HFFc6 (cell line): ENCODE measurements around the gene AP1S2. TPM values are rescaled to one million over a fixed set of nuclear protein-coding genes. Genes with fewer than 3 reads are reported as not detected.
"Not testable (repeated sequence)": the region's sequence is repeated elsewhere in the genome, so short reads cannot be mapped to it uniquely, and the experiment has no call there.

Experiments used
- DNase-seq: peaks from one replicate; pipeline ENCODE4 v3.0.0-alpha.2; 2018
- H3K27ac Mint-ChIP-seq: 2 replicates; pipeline ENCODE4 v1.8.0; 2020; ENCODE audit warnings: mild to moderate bottlenecking, mixed read lengths
- H3K27me3 Mint-ChIP-seq: 2 replicates; pipeline ENCODE4 v1.8.0; 2021; ENCODE audit warnings: mild to moderate bottlenecking, moderate library complexity, mixed read lengths; ENCODE audit not compliant: insufficient read depth
- H3K36me3 Mint-ChIP-seq: 2 replicates; pipeline ENCODE4 v1.8.0; 2021; ENCODE audit warnings: low read depth, mixed read lengths
- H3K4me1 Mint-ChIP-seq: 2 replicates; pipeline ENCODE4 v1.8.0; 2020; ENCODE audit warnings: low read depth, mixed read lengths
- H3K4me3 Mint-ChIP-seq: 2 replicates; pipeline ENCODE4 v1.8.0; 2020; ENCODE audit warnings: mild to moderate bottlenecking, moderate library complexity, mixed read lengths
- H3K9me3 Mint-ChIP-seq: 2 replicates; pipeline ENCODE4 v1.8.0; 2020; ENCODE audit warnings: mild to moderate bottlenecking, mixed read lengths
- CTCF ChIP-seq: fragments of 200-600 bp; sonication (generic); IDR thresholded peaks from 2 replicates; pipeline ENCODE4 v1.5.0; 2021; ENCODE audit warnings: antibody characterized with exemption, mild to moderate bottlenecking
- total RNA-seq, 6 experiments: library from RNA; stranded (reverse); fragmentation: NEBNext Ultra II Directional; extraction: Animal tissue kit (Norgen Biotek cat#: 25700); gene quantifications; 2 replicates in 1 of 6; 3 replicates in 5 of 6; pipeline ENCODE4 v1.2.3, GENCODE V29; 2021

AP1S2 gene
- total RNA-seq, 6 experiments from 2014 or later = 18.5 to 23.0 (median 20.7) TPM

- H3K4me3 Mint-ChIP-seq = no peak overlapping the region
- H3K4me1 Mint-ChIP-seq = peaks cover 5% of the 10 kb centered on the region
- no peaks in the 10 kb centered on the region for H3K36me3 Mint-ChIP-seq
- peaks cover 8% of the 10 kb centered on the region for H3K27me3 Mint-ChIP-seq
- H3K27ac Mint-ChIP-seq = no peak overlapping the region
- no peaks in the 10 kb centered on the region for H3K9me3 Mint-ChIP-seq
- no peak for DNase-seq
- TF ChIP-seq CTCF = no peak
Measured at GRCh38 chrX:15888062-15888461, 33.4 kb upstream of the AP1S2 start.

GRCh38 chrX:15883540-15883863 lies 28.9 kb upstream of the AP1S2 start:
- H3K4me3 Mint-ChIP-seq = no peak overlapping the region
- no peaks in the 10 kb centered on the region for H3K9me3 Mint-ChIP-seq
- H3K4me1 Mint-ChIP-seq = peaks cover 10% of the 10 kb centered on the region
- H3K36me3 Mint-ChIP-seq = no peaks in the 10 kb centered on the region
- H3K27me3 Mint-ChIP-seq = no peaks in the 10 kb centered on the region
- DNase-seq = no peak
- no peak for TF ChIP-seq CTCF
- no peak overlapping the region for H3K27ac Mint-ChIP-seq

GRCh38 chrX:15882704-15883539 lies 28.3 kb upstream of the AP1S2 start:
- Mint-ChIP-seq H3K9me3 (no peaks in the 10 kb centered on the region), H3K4me1 (peaks cover 10% of the 10 kb centered on the region), H3K27me3 (no peaks in the 10 kb centered on the region), H3K27ac (peak overlapping the region; percentile 48; the same call in 1 of the 2 replicates), H3K4me3 (no peak overlapping the region), H3K36me3 (no peaks in the 10 kb centered on the region)
- no peak for TF ChIP-seq CTCF
- DNase-seq = peak; percentile 10

- H3K4me3 Mint-ChIP-seq = no peak overlapping the region
- no peaks in the 10 kb centered on the region for H3K36me3 Mint-ChIP-seq
- TF ChIP-seq CTCF = no peak
- no peak for DNase-seq
- peaks cover 10% of the 10 kb centered on the region for H3K4me1 Mint-ChIP-seq
- H3K27ac Mint-ChIP-seq = no peak overlapping the region
- H3K9me3 Mint-ChIP-seq = no peaks in the 10 kb centered on the region
- no peaks in the 10 kb centered on the region; the same call in 1 of the 2 replicates for H3K27me3 Mint-ChIP-seq
Measured at GRCh38 chrX:15881381-15881897, 26.8 kb upstream of the AP1S2 start.

- not testable (repeated sequence) for H3K27ac Mint-ChIP-seq, H3K27me3 Mint-ChIP-seq, H3K4me1 Mint-ChIP-seq, H3K4me3 Mint-ChIP-seq, H3K36me3 Mint-ChIP-seq, H3K9me3 Mint-ChIP-seq, DNase-seq
Measured at GRCh38 chrX:15877914-15878313, 23.3 kb upstream of the AP1S2 start.

- Mint-ChIP-seq H3K27me3 (peaks cover 4% of the 10 kb centered on the region), H3K4me1 (no peaks in the 10 kb centered on the region), H3K9me3 (no peaks in the 10 kb centered on the region), H3K27ac (no peak overlapping the region), H3K36me3 (no peaks in the 10 kb centered on the region), H3K4me3 (no peak overlapping the region)
- DNase-seq = no peak
- TF ChIP-seq CTCF = no peak
Measured at GRCh38 chrX:15877380-15877779, 22.8 kb upstream of the AP1S2 start.
